Cerebellar cortex (tissue), 1 donor: Measurements from ENCODE around the gene SCN2B.
A peak's percentile ranks its signal among the peaks of the same experiment; 100 is the strongest.

Experiments
- DNase-seq: peaks from one replicate; pipeline ENCODE4 v3.0.0-alpha.2; 2015; ENCODE audit warnings: low spot score

Gene SCN2B

GRCh38 chr11:118153976-118154375 is 22.5 kb downstream of the SCN2B start:
- DNase-seq = no peak

- DNase-seq = no peak
Observed at GRCh38 chr11:118153516-118153915, 22.9 kb downstream of the SCN2B start.

GRCh38 chr11:118152552-118153471 is 23.6 kb downstream of the SCN2B start, which contains the start of gene SCN4B:
Gene SCN4B (minus strand): TSS chr11:118152823. CDS start chr11:118152673, 150 bp downstream.
- peak; percentile 76 for DNase-seq

- DNase-seq = peak; percentile 49
Observed at GRCh38 chr11:118152020-118152551, 24.4 kb downstream of the SCN2B start.

- DNase-seq = peak; percentile 58
Observed at GRCh38 chr11:118151431-118151830, 25.0 kb downstream of the SCN2B start.

GRCh38 chr11:118149493-118149892 is 26.9 kb downstream of the SCN2B start:
- no peak for DNase-seq

- DNase-seq = no peak
Observed at GRCh38 chr11:118148856-118149255, 27.6 kb downstream of the SCN2B start.

- no peak for DNase-seq
Observed at GRCh38 chr11:118148240-118148639, 28.2 kb downstream of the SCN2B start.

- peak; percentile 21 for DNase-seq
Observed at GRCh38 chr11:118147502-118147901, 28.9 kb downstream of the SCN2B start.

GRCh38 chr11:118146554-118146953 is 29.9 kb downstream of the SCN2B start:
- DNase-seq = no peak

GRCh38 chr11:118145285-118146227 is 30.9 kb downstream of the SCN2B start:
- peak; percentile 92 for DNase-seq

- DNase-seq = peak; percentile 58
Observed at GRCh38 chr11:118144301-118145268, 31.9 kb downstream of the SCN2B start.

GRCh38 chr11:118143661-118144185 is 32.7 kb downstream of the SCN2B start:
- DNase-seq = no peak

- no peak for DNase-seq
Observed at GRCh38 chr11:118142809-118143208, 33.6 kb downstream of the SCN2B start.

- no peak for DNase-seq
Observed at GRCh38 chr11:118142081-118142480, 34.4 kb downstream of the SCN2B start.

- DNase-seq = no peak
Observed at GRCh38 chr11:118139578-118139977, 36.9 kb downstream of the SCN2B start.

GRCh38 chr11:118138839-118139420 is 37.5 kb downstream of the SCN2B start:
- no peak for DNase-seq

- DNase-seq = no peak
Observed at GRCh38 chr11:118136801-118137200, 39.6 kb downstream of the SCN2B start.

GRCh38 chr11:118136341-118136740 is 40.1 kb downstream of the SCN2B start:
- DNase-seq = no peak

- DNase-seq = no peak
Observed at GRCh38 chr11:118135796-118136165, 40.7 kb downstream of the SCN2B start.
